Measurements from ENCODE around the gene TMEM9. TPM values are rescaled to one million over a fixed set of nuclear protein-coding genes. Genes with fewer than 3 reads are reported as not detected.
A peak's percentile ranks its signal among the peaks of the same experiment; 100 is the strongest.

TMEM9 gene
- total RNA-seq, 1 experiment from 2014 or later: 228 TPM

DNA sequence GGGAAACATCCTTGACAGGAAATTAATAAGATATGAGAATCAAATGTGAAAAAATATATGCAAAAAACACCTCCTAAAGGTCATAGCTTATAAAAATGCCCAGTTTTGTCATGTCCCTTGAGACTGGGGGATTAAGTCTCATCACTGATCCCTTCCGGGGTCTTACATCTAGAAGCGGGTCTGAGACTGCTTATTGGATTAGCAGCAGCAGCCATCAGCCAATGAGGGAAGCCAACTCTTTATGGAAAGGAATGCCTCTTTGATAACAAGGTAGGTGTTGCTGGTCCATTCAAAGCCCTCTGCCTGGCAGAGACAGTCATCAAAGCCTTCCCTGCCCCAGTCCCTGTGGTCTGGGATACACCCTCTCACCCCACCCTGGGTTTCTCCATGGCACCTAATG is 38.2 kb downstream of the TMEM9 start:
- Histone ChIP-seq H3K36me3 (replicated peaks; ENCODE audit: control insufficient read depth, insufficient read depth, low read length) (no peaks in the 10 kb centered on the region), H3K27me3 (ENCODE audit: control insufficient read depth, insufficient read depth, low read length) (peaks cover 32% of the 10 kb centered on the region), H3K4me3 (ENCODE audit: insufficient read depth, low read depth, low read length) (no peak overlapping the region)
- no peak for DNase-seq

DNA sequence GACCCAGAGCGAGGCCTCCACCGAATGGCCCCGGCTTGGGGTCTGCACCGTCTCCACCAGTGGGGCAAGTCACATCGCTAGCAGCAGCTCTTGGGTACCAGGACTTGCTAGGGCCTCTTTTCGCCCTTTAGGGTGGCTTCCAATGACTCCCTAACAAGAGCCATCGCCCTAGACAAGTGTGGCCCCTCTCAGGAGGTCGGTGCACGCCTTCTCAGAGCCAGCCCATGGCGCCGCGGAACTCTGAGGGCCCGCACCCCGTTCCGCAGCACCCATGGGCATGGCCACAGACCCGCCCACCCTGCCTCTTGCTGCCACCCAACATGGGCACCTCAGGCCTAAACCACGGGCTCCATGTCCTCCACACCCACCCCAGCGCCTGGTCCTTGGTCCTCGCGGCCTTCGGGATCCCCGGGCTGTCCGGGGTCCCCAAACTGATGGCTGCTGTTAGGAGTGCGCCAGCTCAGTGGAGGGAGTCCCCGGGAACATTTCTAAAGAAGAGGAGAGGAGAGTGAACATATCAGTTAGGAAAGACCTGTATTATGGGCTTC is 38.8 kb downstream of the TMEM9 start:
- DNase-seq: no peak
- peaks cover 32% of the 10 kb centered on the region for H3K27me3 ChIP-seq (ENCODE audit: control insufficient read depth, insufficient read depth, low read length)
- no peaks in the 10 kb centered on the region for H3K36me3 ChIP-seq (replicated peaks; ENCODE audit: control insufficient read depth, insufficient read depth, low read length)
- no peak overlapping the region for H3K4me3 ChIP-seq (ENCODE audit: insufficient read depth, low read depth, low read length)

DNA sequence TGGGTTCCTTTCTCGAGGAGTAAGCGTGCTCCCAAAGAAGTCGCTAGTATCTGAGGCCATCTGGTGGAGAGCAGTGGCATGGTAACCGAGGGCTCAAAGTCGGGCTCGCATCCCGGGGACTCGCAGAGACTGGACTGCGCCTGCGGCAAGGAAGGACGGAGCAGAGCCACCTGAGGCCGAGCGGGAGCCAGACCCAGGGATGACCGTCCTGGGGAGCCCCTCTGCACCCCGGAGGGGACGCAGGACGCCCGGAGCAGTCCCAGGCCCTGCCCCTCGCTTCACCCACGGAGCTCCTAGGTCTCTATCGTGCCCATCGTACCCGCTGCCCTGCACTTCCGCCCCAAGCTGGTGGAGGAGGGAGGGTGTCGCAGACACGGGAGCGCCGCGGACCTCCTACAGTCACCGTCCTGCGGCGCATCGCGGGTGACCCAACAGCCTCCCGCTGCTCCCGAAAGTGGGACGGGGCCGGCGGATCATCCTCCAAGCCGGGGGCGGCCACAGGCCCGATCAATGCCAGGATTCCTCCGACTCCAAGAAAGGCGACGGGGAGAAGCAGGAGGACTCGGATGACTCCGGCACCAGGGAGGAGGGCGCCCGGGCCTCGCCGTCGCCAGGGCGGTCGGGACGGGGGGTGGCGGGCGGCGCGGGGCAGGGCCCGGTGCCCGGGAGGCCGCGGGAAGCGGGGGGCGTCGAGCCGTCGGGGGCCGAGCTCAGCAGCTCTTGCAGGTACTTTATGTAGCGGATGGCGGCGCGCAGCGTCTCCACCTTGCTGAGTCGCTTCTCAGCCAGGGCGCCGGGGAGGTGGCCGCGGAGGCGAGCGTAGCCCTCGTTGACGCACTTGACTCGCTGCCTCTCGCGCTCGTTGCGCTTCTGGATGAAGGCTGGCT is 39.8 kb downstream of the TMEM9 start:
- no peaks in the 10 kb centered on the region for H3K36me3 ChIP-seq (replicated peaks; ENCODE audit: control insufficient read depth, insufficient read depth, low read length)
- H3K27me3 ChIP-seq (ENCODE audit: control insufficient read depth, insufficient read depth, low read length): peaks cover 32% of the 10 kb centered on the region
- DNase-seq: peak; percentile 96
- peak overlapping the region; percentile 84 for H3K4me3 ChIP-seq (ENCODE audit: insufficient read depth, low read depth, low read length)

DNA sequence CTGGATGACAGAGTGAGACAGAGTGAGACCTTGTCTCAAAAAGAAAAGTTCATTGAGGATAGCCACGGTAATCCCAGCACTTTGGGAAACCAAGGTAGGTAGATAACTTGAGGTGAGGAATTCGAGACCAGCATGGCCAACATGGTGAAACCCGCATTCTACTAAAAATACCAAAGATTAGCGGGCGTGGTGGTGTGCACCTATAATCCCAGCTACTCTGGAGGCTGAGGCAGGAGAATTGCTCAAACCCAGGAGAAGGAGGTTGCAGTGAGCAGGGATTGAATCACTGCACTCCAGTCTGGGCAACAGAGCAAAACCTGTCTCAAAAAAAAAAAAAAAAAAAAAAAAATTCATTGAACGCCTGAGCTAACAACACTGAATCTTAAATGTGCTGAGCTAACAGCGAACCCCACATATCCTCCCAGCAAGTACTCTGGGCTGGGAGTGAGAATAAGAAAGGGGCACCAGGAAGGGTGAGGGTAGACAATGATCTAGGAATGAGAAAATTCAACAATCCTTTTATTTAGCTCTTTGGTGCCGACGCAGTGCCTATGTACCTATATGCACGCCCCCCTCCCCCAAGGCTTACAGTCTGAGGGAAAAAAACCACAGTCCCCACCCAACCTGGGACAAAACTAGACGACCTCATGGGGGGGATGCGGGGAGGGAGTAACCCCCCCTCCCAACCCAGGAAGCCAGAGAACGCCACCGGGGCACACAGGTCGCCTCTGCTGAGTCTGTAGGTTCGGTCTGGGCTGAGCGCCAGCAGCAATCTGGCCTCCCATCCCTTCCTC is 40.6 kb downstream of the TMEM9 start:
- H3K27me3 ChIP-seq (ENCODE audit: control insufficient read depth, insufficient read depth, low read length): peaks cover 32% of the 10 kb centered on the region
- H3K36me3 ChIP-seq (replicated peaks; ENCODE audit: control insufficient read depth, insufficient read depth, low read length): no peaks in the 10 kb centered on the region
- DNase-seq: no peak
- H3K4me3 ChIP-seq (ENCODE audit: insufficient read depth, low read depth, low read length): peak overlapping the region; percentile 84; the same call in 1 of the 2 replicates

DNA sequence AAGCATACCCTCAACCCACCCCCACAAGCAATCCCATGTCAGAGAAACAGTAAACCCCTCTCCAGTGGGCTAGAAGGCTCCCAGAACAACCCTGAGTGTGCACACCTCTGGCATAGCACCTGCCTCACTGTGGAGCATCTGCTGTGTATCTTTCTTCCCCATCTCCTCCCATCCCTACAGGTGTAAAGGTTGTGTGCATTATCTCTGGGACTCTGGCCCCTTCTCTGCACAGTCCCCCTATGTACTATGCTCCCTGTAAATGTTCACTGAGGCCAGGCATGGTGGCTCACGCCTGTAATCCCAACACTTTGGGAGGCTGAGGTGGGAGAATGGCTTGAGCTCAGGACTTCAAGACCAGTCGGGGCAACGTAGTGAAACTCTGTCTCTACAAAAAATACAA is 41.3 kb downstream of the TMEM9 start:
- Histone ChIP-seq H3K27me3 (ENCODE audit: control insufficient read depth, insufficient read depth, low read length) (peaks cover 32% of the 10 kb centered on the region), H3K4me3 (ENCODE audit: insufficient read depth, low read depth, low read length) (no peak overlapping the region), H3K36me3 (replicated peaks; ENCODE audit: control insufficient read depth, insufficient read depth, low read length) (no peaks in the 10 kb centered on the region)
- DNase-seq: no peak

DNA sequence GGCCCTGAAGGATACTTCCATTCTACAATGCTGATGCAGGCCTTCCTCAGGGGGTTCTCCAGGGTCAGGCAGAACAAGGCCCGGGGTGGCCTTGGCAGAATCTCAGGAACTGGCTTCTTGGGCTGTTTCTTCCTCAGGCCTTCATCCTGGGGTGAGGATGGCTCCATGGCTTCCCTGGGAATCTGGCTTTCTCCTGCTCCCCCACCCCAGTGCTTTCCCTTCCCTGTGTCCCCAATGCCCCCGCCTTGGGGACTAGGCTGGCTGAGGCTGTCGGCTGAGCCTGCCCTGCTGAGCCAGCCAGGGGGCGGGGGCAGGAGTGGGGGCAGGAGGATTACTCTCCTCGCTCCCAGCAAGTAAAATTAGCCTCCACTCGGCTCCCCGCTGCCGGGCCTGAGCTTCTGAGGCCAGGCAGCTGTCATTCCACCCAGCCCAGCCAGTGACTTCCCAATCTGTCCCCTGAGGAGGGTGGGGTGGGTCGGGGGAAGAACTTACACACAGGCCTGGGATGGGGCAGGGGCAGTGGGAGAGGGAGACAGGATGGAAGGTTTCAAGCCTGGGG is 42.0 kb downstream of the TMEM9 start, which contains the start of gene CACNA1S:
Gene CACNA1S (minus strand): TSS at position 254 of the 559 bp plus-strand sequence. CDS start 87 bp downstream, at position 167.
- Histone ChIP-seq H3K27me3 (ENCODE audit: control insufficient read depth, insufficient read depth, low read length) (peaks cover 33% of the 10 kb centered on the region), H3K36me3 (replicated peaks; ENCODE audit: control insufficient read depth, insufficient read depth, low read length) (no peaks in the 10 kb centered on the region), H3K4me3 (ENCODE audit: insufficient read depth, low read depth, low read length) (no peak within 1 kb of the TSS)
- DNase-seq: no peak

DNA sequence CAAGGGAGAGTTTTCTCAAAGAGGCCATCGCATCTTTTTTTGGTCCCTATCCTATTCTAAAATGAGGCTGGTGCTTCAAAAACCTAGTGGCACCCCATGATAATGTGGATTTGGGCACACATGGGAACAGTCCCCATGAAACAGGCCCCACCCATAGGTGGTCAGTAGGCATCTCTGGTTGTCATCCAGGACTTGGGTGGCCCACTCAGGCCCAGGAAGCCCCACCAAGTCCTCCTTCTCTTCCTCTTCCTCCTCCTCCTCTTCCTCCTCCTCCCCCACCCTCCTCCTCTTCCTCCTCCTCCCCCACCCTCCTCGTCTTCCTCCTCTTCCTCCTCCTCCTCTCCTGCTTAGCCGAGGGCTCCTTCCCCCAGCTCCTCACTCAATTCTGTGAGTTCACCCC is 42.6 kb downstream of the TMEM9 start:
- Histone ChIP-seq H3K27me3 (ENCODE audit: control insufficient read depth, insufficient read depth, low read length) (peaks cover 30% of the 10 kb centered on the region), H3K36me3 (replicated peaks; ENCODE audit: control insufficient read depth, insufficient read depth, low read length) (no peaks in the 10 kb centered on the region), H3K4me3 (ENCODE audit: insufficient read depth, low read depth, low read length) (no peak overlapping the region)
- DNase-seq: no peak

DNA sequence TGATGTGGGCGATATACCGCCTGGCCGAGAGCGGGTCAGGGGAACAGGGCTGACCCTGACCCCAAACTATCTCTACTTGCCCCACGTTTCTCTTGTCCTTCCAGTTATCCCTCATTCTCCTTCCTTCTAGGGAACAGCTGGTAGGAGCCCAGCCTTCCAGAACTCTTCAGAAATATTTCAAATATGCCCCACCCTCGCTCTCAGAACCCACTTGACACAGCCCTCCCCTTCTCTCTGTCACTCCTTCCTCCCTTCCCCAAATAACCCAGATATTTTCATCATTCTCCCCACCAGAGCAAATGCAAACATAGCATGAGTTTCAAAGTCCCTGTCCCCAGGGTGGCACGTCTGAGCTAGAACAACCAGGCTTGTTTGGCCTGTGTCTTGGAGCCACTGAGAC is 43.1 kb downstream of the TMEM9 start:
- H3K4me3 ChIP-seq (ENCODE audit: insufficient read depth, low read depth, low read length): no peak overlapping the region
- no peaks in the 10 kb centered on the region for H3K36me3 ChIP-seq (replicated peaks; ENCODE audit: control insufficient read depth, insufficient read depth, low read length)
- H3K27me3 ChIP-seq (ENCODE audit: control insufficient read depth, insufficient read depth, low read length): peaks cover 25% of the 10 kb centered on the region
- no peak for DNase-seq

DNA sequence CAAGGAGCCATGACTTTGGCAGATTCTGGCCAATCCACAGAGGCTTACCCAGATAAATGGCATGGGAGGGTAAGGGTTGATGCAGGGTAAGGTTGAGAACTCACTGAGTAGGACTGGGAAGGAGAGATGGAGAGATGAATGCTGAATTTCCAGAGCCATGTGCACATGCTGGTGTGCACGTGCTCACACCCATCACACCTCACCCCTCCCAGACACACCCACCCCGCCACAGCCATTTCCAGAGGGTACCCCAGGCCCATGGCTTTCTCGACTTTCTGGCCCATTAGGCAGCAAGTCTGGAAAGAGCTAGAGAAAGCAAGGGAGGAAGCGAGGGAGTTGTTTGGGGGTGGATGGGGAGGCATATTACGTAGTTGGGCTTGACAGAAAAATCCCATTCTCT is 43.7 kb downstream of the TMEM9 start:
- DNase-seq: no peak
- H3K27me3 ChIP-seq (ENCODE audit: control insufficient read depth, insufficient read depth, low read length): peaks cover 21% of the 10 kb centered on the region

DNA sequence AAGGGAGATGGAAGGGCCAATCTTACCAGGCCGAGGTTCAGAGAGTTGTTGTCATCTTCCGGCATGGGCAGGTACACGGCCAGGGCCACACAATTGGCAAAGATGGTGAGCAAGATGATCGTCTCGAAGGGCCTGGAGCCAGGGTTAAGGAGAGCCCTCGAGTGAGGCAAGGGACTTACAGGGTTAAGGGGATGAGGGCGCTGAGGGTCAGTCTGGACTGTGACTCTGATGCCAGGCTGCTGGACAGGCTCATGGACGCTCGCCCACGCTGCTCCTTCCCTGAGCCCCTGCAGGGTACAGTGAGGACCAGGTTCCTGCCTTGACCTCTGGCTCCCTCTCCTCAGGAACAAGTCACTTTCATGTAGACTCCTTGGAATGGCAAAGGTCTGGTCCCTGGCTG is 44.1 kb downstream of the TMEM9 start:
- no peak for DNase-seq
- H3K4me3 ChIP-seq (ENCODE audit: insufficient read depth, low read depth, low read length): no peak overlapping the region
- H3K36me3 ChIP-seq (replicated peaks; ENCODE audit: control insufficient read depth, insufficient read depth, low read length): no peaks in the 10 kb centered on the region
- peaks cover 18% of the 10 kb centered on the region for H3K27me3 ChIP-seq (ENCODE audit: control insufficient read depth, insufficient read depth, low read length)

More for the DNA sequence above, 43.7 kb downstream of the TMEM9 start:
- Histone ChIP-seq H3K4me3 (ENCODE audit: insufficient read depth, low read depth, low read length) (no peak overlapping the region), H3K36me3 (replicated peaks; ENCODE audit: control insufficient read depth, insufficient read depth, low read length) (no peaks in the 10 kb centered on the region)

DNA sequence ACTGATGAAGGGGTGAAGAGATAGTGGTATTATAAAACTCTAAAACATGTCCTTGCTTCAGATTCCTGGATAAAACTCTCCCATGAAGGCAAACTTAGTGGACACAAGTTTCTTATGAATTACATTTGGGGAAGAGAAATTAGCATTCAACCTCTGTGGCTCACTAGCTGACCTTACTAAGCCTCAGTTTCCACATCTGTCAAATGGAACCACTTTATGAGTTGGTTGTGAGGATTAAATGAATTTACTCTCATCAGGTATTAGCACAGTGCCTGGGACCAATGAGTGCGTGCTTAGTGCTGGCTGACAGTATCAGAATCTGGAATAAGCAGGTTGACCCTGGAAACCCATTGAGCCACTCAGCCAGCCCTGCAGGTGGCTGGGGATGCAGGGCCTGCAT is 44.6 kb downstream of the TMEM9 start:
- DNase-seq: no peak
- Histone ChIP-seq H3K27me3 (ENCODE audit: control insufficient read depth, insufficient read depth, low read length) (peaks cover 13% of the 10 kb centered on the region), H3K4me3 (ENCODE audit: insufficient read depth, low read depth, low read length) (no peak overlapping the region), H3K36me3 (replicated peaks; ENCODE audit: control insufficient read depth, insufficient read depth, low read length) (no peaks in the 10 kb centered on the region)

DNA sequence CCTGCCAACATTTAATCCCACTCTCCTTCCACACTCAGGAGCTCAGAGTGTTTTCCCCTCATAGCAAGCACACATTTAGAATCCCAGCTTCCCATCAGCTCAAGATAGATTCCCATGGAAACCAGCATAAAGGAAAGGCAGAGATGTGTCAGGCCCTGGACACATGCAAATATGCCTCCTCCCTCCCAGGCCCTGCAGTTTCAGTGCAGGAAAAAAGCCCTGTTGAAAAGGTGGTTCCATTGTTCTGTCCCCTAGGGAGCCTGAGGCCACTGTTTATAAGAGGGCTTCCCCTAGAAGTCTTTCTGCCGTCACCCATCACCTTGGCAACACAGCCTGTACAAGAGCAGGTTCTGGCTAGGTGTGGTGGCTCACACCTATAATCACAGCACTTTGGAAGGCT is 45.7 kb downstream of the TMEM9 start:
- Histone ChIP-seq H3K4me3 (ENCODE audit: insufficient read depth, low read depth, low read length) (no peak overlapping the region), H3K27me3 (ENCODE audit: control insufficient read depth, insufficient read depth, low read length) (peaks cover 8% of the 10 kb centered on the region; the same call in 1 of the 2 replicates), H3K36me3 (replicated peaks; ENCODE audit: control insufficient read depth, insufficient read depth, low read length) (no peaks in the 10 kb centered on the region)
- DNase-seq: peak; percentile 75

DNA sequence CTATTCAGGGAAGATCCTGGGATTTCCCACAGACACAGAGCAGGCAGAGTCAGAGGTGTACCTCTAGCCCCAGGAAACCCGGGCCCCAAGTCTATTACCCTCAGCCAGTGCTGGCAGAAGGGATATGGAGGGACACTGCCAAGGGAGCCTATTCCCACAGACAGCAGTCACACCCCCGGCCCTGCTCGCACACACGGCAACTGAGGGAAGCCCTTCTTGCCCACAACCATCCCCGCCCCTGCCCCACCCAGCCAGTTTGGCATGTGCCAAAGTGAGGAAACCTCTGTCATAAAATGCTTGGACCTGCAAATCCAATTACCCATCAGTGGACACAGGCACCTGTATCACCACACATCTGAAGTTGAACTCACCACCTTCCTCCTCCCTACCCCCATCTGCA is 48.6 kb downstream of the TMEM9 start:
- peaks cover 5% of the 10 kb centered on the region; the same call in 1 of the 2 replicates for H3K27me3 ChIP-seq (ENCODE audit: control insufficient read depth, insufficient read depth, low read length)
- no peaks in the 10 kb centered on the region for H3K36me3 ChIP-seq (replicated peaks; ENCODE audit: control insufficient read depth, insufficient read depth, low read length)
- H3K4me3 ChIP-seq (ENCODE audit: insufficient read depth, low read depth, low read length): no peak overlapping the region
- DNase-seq: no peak

DNA sequence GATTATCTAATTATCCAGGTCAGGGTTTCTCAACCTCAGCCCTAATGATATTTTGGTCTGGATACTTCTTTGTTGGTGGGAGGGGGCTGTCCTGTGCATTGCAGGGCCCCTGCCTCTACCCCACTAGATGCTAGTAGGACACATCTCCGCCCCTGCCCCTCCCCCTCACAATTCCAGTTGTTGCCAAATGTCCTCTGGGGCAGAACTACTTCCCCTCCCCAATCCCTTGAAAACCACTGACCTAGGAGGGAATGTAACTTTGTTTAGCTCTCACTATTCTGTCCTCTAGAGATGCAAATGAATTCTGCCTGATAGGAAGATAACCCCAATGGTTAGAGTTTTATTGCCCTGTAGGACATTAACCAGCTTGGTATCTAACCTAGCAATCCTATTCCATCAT is 50.1 kb downstream of the TMEM9 start:
- H3K27me3 ChIP-seq (ENCODE audit: control insufficient read depth, insufficient read depth, low read length): peaks cover 5% of the 10 kb centered on the region; the same call in 1 of the 2 replicates
- H3K4me3 ChIP-seq (ENCODE audit: insufficient read depth, low read depth, low read length): no peak overlapping the region
- no peaks in the 10 kb centered on the region for H3K36me3 ChIP-seq (replicated peaks; ENCODE audit: control insufficient read depth, insufficient read depth, low read length)
- no peak for DNase-seq
